Karpas-422 (cell line): ENCODE data around the gene INHBB. TPM values are rescaled to one million over a fixed set of nuclear protein-coding genes. Genes with fewer than 3 reads are reported as not detected.

Source experiments
- DNase-seq: peaks from one replicate; pipeline ENCODE4 v3.0.0-alpha.2; 2015
- H2AFZ ChIP-seq: fragments of 200-600 bp; sonication (generic); 2 replicates; pipeline ENCODE4 v1.6.1; 2014; ENCODE audit warnings: antibody characterized with exemption, low read length, mixed read lengths
- H3K27ac ChIP-seq: fragments of 200-600 bp; sonication (generic); 2 replicates; pipeline ENCODE4 v1.5.1; 2014; ENCODE audit warnings: mild to moderate bottlenecking, low read length, moderate library complexity
- H3K27me3 ChIP-seq: fragments of 200-600 bp; sonication (generic); 2 replicates; pipeline ENCODE4 v1.6.1; 2014; ENCODE audit warnings: low read length, mixed read lengths
- H3K36me3 ChIP-seq: fragments of 200-600 bp; sonication (generic); 2 replicates; pipeline ENCODE4 v1.6.1; 2014; ENCODE audit warnings: low read length, mixed read lengths; ENCODE audit not compliant: insufficient read depth
- H3K4me1 ChIP-seq: fragments of 200-600 bp; sonication (generic); 2 replicates; pipeline ENCODE4 v1.6.1; 2014; ENCODE audit warnings: mild to moderate bottlenecking, low read length, mixed read lengths
- H3K4me2 ChIP-seq: fragments of 200-600 bp; sonication (generic); 2 replicates; pipeline ENCODE4 v1.6.1; 2014; ENCODE audit warnings: low read length, low read depth, mild to moderate bottlenecking; ENCODE audit not compliant: poor library complexity, severe bottlenecking
- H3K4me3 ChIP-seq: fragments of 200-600 bp; sonication (generic); 2 replicates; pipeline ENCODE4 v1.5.1; 2014; ENCODE audit warnings: mild to moderate bottlenecking, antibody characterized with exemption, low read length, mixed read lengths
- H3K79me2 ChIP-seq: fragments of 200-600 bp; sonication (generic); 2 replicates; pipeline ENCODE4 v1.6.1; 2014; ENCODE audit warnings: mild to moderate bottlenecking, low read length, mixed read lengths
- H3K9ac ChIP-seq: fragments of 200-600 bp; sonication (generic); 2 replicates; pipeline ENCODE4 v1.6.0; 2014; ENCODE audit warnings: low read length
- H3K9me2 ChIP-seq: fragments of 200-600 bp; sonication (generic), shearing (Covaris generic); replicated peaks from 2 replicates; pipeline ENCODE4 v1.6.0; 2014; ENCODE audit warnings: mild to moderate bottlenecking, low read length, moderate library complexity; ENCODE audit not compliant: insufficient read depth
- H3K9me3 ChIP-seq: fragments of 300-700, 200-600 bp; sonication (generic); 2 replicates; pipeline ENCODE4 v1.6.1; 2014; ENCODE audit warnings: low read length, mixed read lengths
- H4K20me1 ChIP-seq: fragments of 200-600 bp; sonication (generic); 2 replicates; pipeline ENCODE4 v1.6.1; 2014; ENCODE audit warnings: mild to moderate bottlenecking, antibody characterized with exemption, low read length, low read depth; ENCODE audit not compliant: insufficient read depth
- total RNA-seq: library from RNA; depleted of rRNA; stranded (reverse); fragments of >200 nt; shearing (Covaris generic); gene quantifications from 2 replicates; pipeline ENCODE4 v1.2.3, GENCODE V29; 2014; ENCODE audit warnings: low replicate concordance

Gene INHBB
- total RNA-seq, 1 experiment from 2014 or later, result not detected

GRCh38 chr2:120353591-120353898, 7.6 kb downstream of the INHBB start:
- H3K4me1 ChIP-seq, result peaks cover 7% of the 10 kb centered on the region; the same call in 1 of the 2 replicates
- no peak overlapping the region for H2AFZ ChIP-seq
- no peak overlapping the region for H3K27ac ChIP-seq
- H3K9me3 ChIP-seq, result no peaks in the 10 kb centered on the region
- DNase-seq, result no peak
- no peaks in the 10 kb centered on the region for H3K9me2 ChIP-seq
- H3K9ac ChIP-seq, result no peak overlapping the region
- no peaks in the 10 kb centered on the region for H3K79me2 ChIP-seq
- H3K4me3 ChIP-seq, result no peak overlapping the region
- H3K4me2 ChIP-seq, result no peak overlapping the region
- no peaks in the 10 kb centered on the region for H3K36me3 ChIP-seq
- H4K20me1 ChIP-seq, result no peaks in the 10 kb centered on the region
- no peaks in the 10 kb centered on the region for H3K27me3 ChIP-seq

- Histone ChIP-seq H3K79me2 (no peaks in the 10 kb centered on the region), H3K36me3 (no peaks in the 10 kb centered on the region), H3K4me1 (peaks cover 7% of the 10 kb centered on the region; the same call in 1 of the 2 replicates), H3K27me3 (no peaks in the 10 kb centered on the region), H3K9me3 (no peaks in the 10 kb centered on the region), H3K4me3 (no peak overlapping the region), H4K20me1 (no peaks in the 10 kb centered on the region), H3K27ac (no peak overlapping the region), H2AFZ (no peak overlapping the region), H3K9me2 (no peaks in the 10 kb centered on the region), H3K4me2 (no peak overlapping the region), H3K9ac (no peak overlapping the region)
- DNase-seq, result no peak
These were observed 8.0 kb downstream of the INHBB start for GRCh38 chr2:120353931-120354330.

GRCh38 chr2:120354467-120354866, 8.5 kb downstream of the INHBB start:
- no peaks in the 10 kb centered on the region for H3K27me3 ChIP-seq
- no peak for DNase-seq
- no peaks in the 10 kb centered on the region for H3K79me2 ChIP-seq
- no peak overlapping the region for H2AFZ ChIP-seq
- H3K4me3 ChIP-seq, result no peak overlapping the region
- H4K20me1 ChIP-seq, result no peaks in the 10 kb centered on the region
- H3K4me1 ChIP-seq, result peaks cover 7% of the 10 kb centered on the region; the same call in 1 of the 2 replicates
- H3K9ac ChIP-seq, result no peak overlapping the region
- H3K4me2 ChIP-seq, result no peak overlapping the region
- no peaks in the 10 kb centered on the region for H3K36me3 ChIP-seq
- H3K9me3 ChIP-seq, result no peaks in the 10 kb centered on the region
- H3K9me2 ChIP-seq, result no peaks in the 10 kb centered on the region
- H3K27ac ChIP-seq, result no peak overlapping the region

GRCh38 chr2:120354935-120355779, 9.2 kb downstream of the INHBB start:
- Histone ChIP-seq H3K9me3 (no peaks in the 10 kb centered on the region), H3K9ac (no peak overlapping the region), H3K79me2 (no peaks in the 10 kb centered on the region), H3K4me3 (no peak overlapping the region), H3K36me3 (no peaks in the 10 kb centered on the region), H3K9me2 (no peaks in the 10 kb centered on the region), H3K4me2 (no peak overlapping the region), H3K4me1 (peaks cover 7% of the 10 kb centered on the region; the same call in 1 of the 2 replicates), H2AFZ (no peak overlapping the region), H4K20me1 (no peaks in the 10 kb centered on the region), H3K27ac (no peak overlapping the region), H3K27me3 (no peaks in the 10 kb centered on the region)
- DNase-seq, result no peak

GRCh38 chr2:120355780-120356266, 9.9 kb downstream of the INHBB start:
- peaks cover 7% of the 10 kb centered on the region; the same call in 1 of the 2 replicates for H3K4me1 ChIP-seq
- H3K9ac ChIP-seq, result no peak overlapping the region
- no peak overlapping the region for H3K4me2 ChIP-seq
- H3K9me2 ChIP-seq, result no peaks in the 10 kb centered on the region
- no peak overlapping the region for H3K27ac ChIP-seq
- DNase-seq, result no peak
- no peak overlapping the region for H3K4me3 ChIP-seq
- no peaks in the 10 kb centered on the region for H3K9me3 ChIP-seq
- H2AFZ ChIP-seq, result no peak overlapping the region
- no peaks in the 10 kb centered on the region for H3K27me3 ChIP-seq
- H3K79me2 ChIP-seq, result no peaks in the 10 kb centered on the region
- no peaks in the 10 kb centered on the region for H3K36me3 ChIP-seq
- H4K20me1 ChIP-seq, result no peaks in the 10 kb centered on the region

- Histone ChIP-seq H3K4me1 (peaks cover 7% of the 10 kb centered on the region; the same call in 1 of the 2 replicates), H3K4me2 (no peak overlapping the region), H3K36me3 (no peaks in the 10 kb centered on the region), H2AFZ (no peak overlapping the region), H3K4me3 (no peak overlapping the region), H3K27ac (no peak overlapping the region), H3K9me2 (no peaks in the 10 kb centered on the region), H3K27me3 (no peaks in the 10 kb centered on the region), H3K9ac (no peak overlapping the region), H3K9me3 (no peaks in the 10 kb centered on the region), H4K20me1 (no peaks in the 10 kb centered on the region), H3K79me2 (no peaks in the 10 kb centered on the region)
- no peak for DNase-seq
These were observed 11.8 kb downstream of the INHBB start for GRCh38 chr2:120357768-120358167.

GRCh38 chr2:120358734-120359465, 13.0 kb downstream of the INHBB start:
- no peaks in the 10 kb centered on the region for H3K79me2 ChIP-seq
- H3K4me2 ChIP-seq, result no peak overlapping the region
- peaks cover 7% of the 10 kb centered on the region; the same call in 1 of the 2 replicates for H3K4me1 ChIP-seq
- no peaks in the 10 kb centered on the region for H3K36me3 ChIP-seq
- H2AFZ ChIP-seq, result no peak overlapping the region
- H3K27me3 ChIP-seq, result no peaks in the 10 kb centered on the region
- H3K9ac ChIP-seq, result no peak overlapping the region
- H3K27ac ChIP-seq, result no peak overlapping the region
- H3K9me2 ChIP-seq, result no peaks in the 10 kb centered on the region
- no peak overlapping the region for H3K4me3 ChIP-seq
- H3K9me3 ChIP-seq, result no peaks in the 10 kb centered on the region
- DNase-seq, result no peak
- H4K20me1 ChIP-seq, result no peaks in the 10 kb centered on the region

- H4K20me1 ChIP-seq, result no peaks in the 10 kb centered on the region
- no peaks in the 10 kb centered on the region for H3K36me3 ChIP-seq
- no peaks in the 10 kb centered on the region for H3K27me3 ChIP-seq
- H2AFZ ChIP-seq, result no peak overlapping the region
- peaks cover 7% of the 10 kb centered on the region; the same call in 1 of the 2 replicates for H3K4me1 ChIP-seq
- H3K9ac ChIP-seq, result no peak overlapping the region
- no peak overlapping the region for H3K4me3 ChIP-seq
- no peaks in the 10 kb centered on the region for H3K9me3 ChIP-seq
- H3K79me2 ChIP-seq, result no peaks in the 10 kb centered on the region
- no peak overlapping the region for H3K4me2 ChIP-seq
- H3K27ac ChIP-seq, result no peak overlapping the region
- DNase-seq, result no peak
- no peaks in the 10 kb centered on the region for H3K9me2 ChIP-seq
These were observed 14.4 kb downstream of the INHBB start for GRCh38 chr2:120360307-120360855.
